Esophagus muscularis mucosa (tissue), 4 donors: ENCODE results near the gene ECE1. TPM values are rescaled to one million over a fixed set of nuclear protein-coding genes. Genes with fewer than 3 reads are reported as not detected.

Source experiments
- DNase-seq: peaks from one replicate; pipeline ENCODE4 v3.0.0-alpha.2; 2017; ENCODE audit errors: extremely low spot score
- H3K27ac ChIP-seq, 4 donors: fragments of 200-600 bp; sonication (generic); replicated peaks in 1 of 4; 1 replicate in 3 of 4; 2 replicates in 1 of 4; pipeline ENCODE4 v1.5.1; 2016 to 2019; ENCODE audit warnings: mild to moderate bottlenecking in 1 of 4
- H3K27me3 ChIP-seq, 4 donors: fragments of 200-600 bp; sonication (generic); one replicate each; pipeline versions ENCODE4 v1.5.1 to v1.6.0; 2016 to 2019
- H3K36me3 ChIP-seq, 4 donors: fragments of 200-600 bp; sonication (generic); one replicate each; pipeline ENCODE4 v1.5.1; 2016 to 2019
- H3K4me1 ChIP-seq, 4 donors: fragments of 200-600 bp; sonication (generic); one replicate each; pipeline ENCODE4 v1.5.1; 2016 to 2019
- H3K4me3 ChIP-seq, 4 donors: fragments of 200-600 bp; sonication (generic); 1 replicate in 2 of 4; 2 replicates in 2 of 4; pipeline ENCODE4 v1.5.1; 2016 to 2019; ENCODE audit warnings: mild to moderate bottlenecking in 4 of 4, moderate library complexity in 1 of 4
- H3K9me3 ChIP-seq, 4 donors: fragments of 200-600 bp; sonication (generic); 1 replicate in 3 of 4; 2 replicates in 1 of 4; pipeline ENCODE4 v1.5.1; 2016 to 2019
- CTCF ChIP-seq, 3 experiments: fragments of 200-600 bp in 2 of 3; fragments of 450-650 bp in 1 of 3; sonication (generic) in 2 of 3; IDR thresholded peaks; one replicate each; pipeline ENCODE4 v1.5.1; 2017 to 2019; ENCODE audit warnings: antibody characterized with exemption in 3 of 3, mild to moderate bottlenecking in 2 of 3, moderate library complexity in 1 of 3
- EP300 ChIP-seq: sonication (generic); formaldehyde crosslinking; IDR thresholded peaks from one replicate; pipeline ENCODE4 v1.6.1; 2017; ENCODE audit warnings: antibody characterized with exemption
- POLR2A ChIP-seq: fragments of 450-650 bp; IDR thresholded peaks from one replicate; pipeline ENCODE4 v1.6.1; 2017; ENCODE audit warnings: antibody characterized with exemption, moderate library complexity, mild to moderate bottlenecking, low read depth
- POLR2AphosphoS5 ChIP-seq, 2 donors: sonication (generic); formaldehyde crosslinking; IDR thresholded peaks; one replicate each; pipeline ENCODE4 v1.6.1; 2017; ENCODE audit warnings: antibody characterized with exemption in 2 of 2
- WGBS: methylation state at CpG from one replicate; pipeline ENCODE4 v1.1.5; 2018; 5-methylcytosine and 5-hydroxymethylcytosine counted together
- intact Hi-C: fragments of 100-400 bp; cut with DNase I; formaldehyde crosslinking; loops from one replicate; pipeline ENCODE4 v1.15.1; 2023
- total RNA-seq, 4 donors: library from RNA; depleted of rRNA; stranded (reverse); fragments of >200 nt; gene quantifications; one replicate each; pipeline versions ENCODE4 v1.1.0 to v1.2.1, GENCODE V29; 2016

The ECE1 gene
- total RNA-seq, 4 donors from 2014 or later = 53.6 to 101 (median 80.7) TPM

GRCh38 chr1:21237446-21238088 is 52.7 kb downstream of the ECE1 start:
- Histone ChIP-seq H3K4me1 (peaks cover 0 to 4% (median 0%) of the 10 kb centered on the region in 4 donors), H3K36me3 (peaks cover 55 to 100% (median 97%) of the 10 kb centered on the region in 4 donors), H3K27ac (no peak overlapping the region), H3K27me3 (no peaks in the 10 kb centered on the region), H3K4me3 (no peak overlapping the region), H3K9me3 (no peaks in the 10 kb centered on the region)
- intact Hi-C loops = no loop called here
- no peak for DNase-seq
- TF ChIP-seq POLR2A = no peak
- TF ChIP-seq POLR2AphosphoS5 (IDR thresholded peaks at IDR 0.05) = no peak
- no peak for TF ChIP-seq CTCF (IDR thresholded peaks at IDR 0.05)
- TF ChIP-seq EP300 = no peak
- 89% methylated on average over 9 of the region's 12 CpGs for WGBS

GRCh38 chr1:21236178-21236577 is 54.1 kb downstream of the ECE1 start:
- H3K27ac ChIP-seq = no peak overlapping the region
- no peaks in the 10 kb centered on the region for H3K9me3 ChIP-seq
- intact Hi-C loops = no loop called here
- H3K4me1 ChIP-seq = peaks cover 0 to 4% (median 0%) of the 10 kb centered on the region in 4 donors
- no peak for TF ChIP-seq CTCF (IDR thresholded peaks at IDR 0.05)
- no peak for TF ChIP-seq POLR2A
- no peak for TF ChIP-seq POLR2AphosphoS5 (IDR thresholded peaks at IDR 0.05)
- no peak for TF ChIP-seq EP300
- H3K36me3 ChIP-seq = peaks cover 49 to 98% (median 95%) of the 10 kb centered on the region in 4 donors
- no peak for DNase-seq
- no peaks in the 10 kb centered on the region for H3K27me3 ChIP-seq
- 97% methylated on average over 25 of the region's 25 CpGs for WGBS
- H3K4me3 ChIP-seq = no peak overlapping the region

DNA sequence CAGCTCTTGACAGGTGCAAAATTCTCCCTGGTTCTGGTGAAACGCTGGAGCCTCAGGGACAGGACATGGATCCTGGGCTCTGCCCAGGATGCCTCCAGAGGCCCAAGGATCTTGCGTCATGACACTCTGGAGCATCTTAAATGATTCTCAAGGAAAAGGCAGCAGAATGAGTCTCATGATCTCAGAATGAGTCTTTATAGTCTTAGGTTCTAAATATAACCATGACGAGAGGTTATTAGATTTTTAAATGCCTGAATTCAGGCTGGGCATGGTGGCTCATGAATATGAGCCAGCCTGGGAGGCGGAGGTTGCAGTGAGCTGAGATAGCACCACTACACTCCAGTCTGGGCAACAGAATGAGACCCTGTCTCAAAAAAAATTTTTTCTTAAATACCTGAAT is 55.5 kb downstream of the ECE1 start:
- H3K27ac ChIP-seq = no peak overlapping the region
- no peak overlapping the region for H3K4me3 ChIP-seq
- WGBS = 82% methylated on average over 3 of the region's 4 CpGs
- H3K27me3 ChIP-seq = no peaks in the 10 kb centered on the region
- H3K9me3 ChIP-seq = no peaks in the 10 kb centered on the region
- intact Hi-C loops = no loop called here
- no peak for DNase-seq
- peaks cover 0 to 4% (median 0%) of the 10 kb centered on the region in 4 donors for H3K4me1 ChIP-seq
- H3K36me3 ChIP-seq = peaks cover 42 to 98% (median 93%) of the 10 kb centered on the region in 4 donors
- TF ChIP-seq POLR2AphosphoS5 (IDR thresholded peaks at IDR 0.05) (no peak), EP300 (no peak), CTCF (IDR thresholded peaks at IDR 0.05) (no peak), POLR2A (no peak)

GRCh38 chr1:21233490-21233889 is 56.8 kb downstream of the ECE1 start:
- Histone ChIP-seq H3K27ac (no peak overlapping the region), H3K4me1 (peaks cover 0 to 4% (median 0%) of the 10 kb centered on the region in 4 donors), H3K27me3 (no peaks in the 10 kb centered on the region), H3K9me3 (no peaks in the 10 kb centered on the region), H3K36me3 (peaks cover 42 to 96% (median 87%) of the 10 kb centered on the region in 4 donors), H3K4me3 (no peak overlapping the region)
- no peak for DNase-seq
- intact Hi-C loops = no loop called here
- no peak for TF ChIP-seq POLR2AphosphoS5 (IDR thresholded peaks at IDR 0.05)
- TF ChIP-seq CTCF (IDR thresholded peaks at IDR 0.05) = no peak
- TF ChIP-seq EP300 = no peak
- no peak for TF ChIP-seq POLR2A
- 45% methylated on average over 8 of the region's 8 CpGs for WGBS

DNA sequence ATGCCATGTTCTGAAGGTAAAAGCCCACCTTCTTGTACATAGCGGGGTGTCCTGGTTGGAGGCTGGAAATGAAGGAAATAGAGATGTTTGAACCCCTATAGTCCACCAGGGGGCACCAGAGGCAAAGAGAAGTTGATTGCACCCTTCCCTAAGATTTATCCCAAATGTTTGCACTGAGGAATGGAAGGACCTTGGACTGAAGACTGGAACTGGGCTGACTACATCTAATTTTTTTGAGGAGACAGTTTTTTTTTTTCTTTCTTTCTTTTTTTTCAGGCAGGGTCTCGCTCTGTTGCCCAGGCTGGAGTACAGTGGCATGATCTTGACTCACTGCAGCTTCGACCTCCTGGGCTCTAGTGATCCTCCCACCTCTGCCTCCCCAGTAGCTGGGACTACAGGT is 58.2 kb downstream of the ECE1 start:
- Histone ChIP-seq H3K27ac (no peak overlapping the region), H3K9me3 (no peaks in the 10 kb centered on the region), H3K4me1 (peaks cover 0 to 4% (median 0%) of the 10 kb centered on the region in 4 donors), H3K27me3 (no peaks in the 10 kb centered on the region), H3K36me3 (peaks cover 43 to 96% (median 87%) of the 10 kb centered on the region in 4 donors), H3K4me3 (no peak overlapping the region)
- intact Hi-C loops = loop anchor here (1.0 kb wide), 1 partner anchor 136 kb away; no protein-coding TSS in a partner anchor
- WGBS = 78% methylated on average over 3 of the region's 3 CpGs
- TF ChIP-seq POLR2A (no peak), CTCF (IDR thresholded peaks at IDR 0.05) (peak; percentile 73 to 87 (median 78))
- DNase-seq = no peak
